GM21367 (cell line): ENCODE measurements around the gene LMX1B.
"Not testable (repeated sequence)": the region's sequence is repeated elsewhere in the genome, so short reads cannot be mapped to it uniquely, and the experiment has no call there.

Source experiments
- ATAC-seq: cut with Tn5 transposase; IDR thresholded peaks from one replicate; pipeline ENCODE4 v1.9.1; 2021; ENCODE audit not compliant: unreplicated experiment

The LMX1B gene

DNA sequence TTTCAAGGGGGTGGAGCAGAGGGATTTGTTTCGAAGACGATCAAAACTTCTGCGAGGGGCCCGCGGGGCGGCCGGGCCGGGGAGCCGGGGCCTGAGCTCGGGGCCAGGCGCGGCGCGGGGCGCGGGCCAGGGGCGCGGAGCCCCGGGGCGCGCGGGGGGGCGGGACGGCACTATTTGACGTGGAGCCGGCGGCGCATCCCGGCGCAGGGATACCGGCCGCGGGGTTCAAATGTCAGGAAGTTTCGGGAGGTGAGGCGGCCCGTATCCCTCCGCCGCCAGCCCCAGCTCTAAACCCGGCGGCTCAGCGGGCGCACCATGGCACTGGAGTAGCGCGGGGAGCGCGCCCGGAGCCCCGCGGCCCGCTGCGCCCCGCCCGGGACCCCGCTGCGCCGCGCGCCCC lies at the start of gene LMX1B:
Gene LMX1B (plus strand): TSS at position 278 of the 400 bp plus-strand sequence. CDS start 522 bp downstream, outside the sequence.
- ATAC-seq: no peak

DNA sequence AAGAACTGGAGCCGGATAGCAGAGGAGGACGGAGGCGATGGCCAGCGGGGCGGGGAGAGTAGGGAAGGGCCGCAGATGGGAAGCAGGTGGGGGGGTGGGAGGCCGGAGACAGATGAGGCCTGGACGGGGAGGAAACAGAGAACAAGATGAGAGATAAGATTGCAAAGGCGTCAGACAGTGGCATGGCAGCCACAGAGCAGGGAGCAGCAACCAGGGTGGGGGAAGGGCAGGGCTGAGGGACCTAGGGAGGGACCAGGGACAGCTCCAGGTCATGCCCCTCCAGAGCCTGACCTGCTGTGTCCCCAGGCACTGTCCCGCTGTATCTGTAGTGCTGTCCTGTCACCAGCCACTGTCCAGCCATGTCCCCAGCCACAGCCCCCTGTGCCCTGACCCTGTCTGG lies 49.6 kb upstream of the LMX1B start:
- ATAC-seq: no peak

DNA sequence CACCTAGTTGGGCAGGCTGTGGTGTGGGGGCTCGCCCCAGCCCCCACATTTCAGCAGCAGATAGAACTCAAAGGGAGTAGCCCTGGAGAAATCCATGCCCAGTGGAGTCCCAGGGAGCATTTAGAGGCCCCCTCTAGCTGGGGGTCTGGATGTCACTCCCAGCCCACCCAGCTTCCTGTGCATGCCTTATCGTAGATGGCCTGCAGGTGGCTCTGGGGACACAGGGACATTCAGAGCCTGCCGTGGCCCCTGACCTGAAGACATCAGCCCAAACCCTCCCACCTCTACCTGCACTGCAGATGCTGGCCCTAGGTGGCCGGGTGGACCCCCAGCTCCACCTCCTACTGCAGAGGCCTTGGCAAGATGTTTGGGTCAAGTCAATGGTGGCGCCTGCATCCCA lies 49.0 kb upstream of the LMX1B start:
- no peak for ATAC-seq

DNA sequence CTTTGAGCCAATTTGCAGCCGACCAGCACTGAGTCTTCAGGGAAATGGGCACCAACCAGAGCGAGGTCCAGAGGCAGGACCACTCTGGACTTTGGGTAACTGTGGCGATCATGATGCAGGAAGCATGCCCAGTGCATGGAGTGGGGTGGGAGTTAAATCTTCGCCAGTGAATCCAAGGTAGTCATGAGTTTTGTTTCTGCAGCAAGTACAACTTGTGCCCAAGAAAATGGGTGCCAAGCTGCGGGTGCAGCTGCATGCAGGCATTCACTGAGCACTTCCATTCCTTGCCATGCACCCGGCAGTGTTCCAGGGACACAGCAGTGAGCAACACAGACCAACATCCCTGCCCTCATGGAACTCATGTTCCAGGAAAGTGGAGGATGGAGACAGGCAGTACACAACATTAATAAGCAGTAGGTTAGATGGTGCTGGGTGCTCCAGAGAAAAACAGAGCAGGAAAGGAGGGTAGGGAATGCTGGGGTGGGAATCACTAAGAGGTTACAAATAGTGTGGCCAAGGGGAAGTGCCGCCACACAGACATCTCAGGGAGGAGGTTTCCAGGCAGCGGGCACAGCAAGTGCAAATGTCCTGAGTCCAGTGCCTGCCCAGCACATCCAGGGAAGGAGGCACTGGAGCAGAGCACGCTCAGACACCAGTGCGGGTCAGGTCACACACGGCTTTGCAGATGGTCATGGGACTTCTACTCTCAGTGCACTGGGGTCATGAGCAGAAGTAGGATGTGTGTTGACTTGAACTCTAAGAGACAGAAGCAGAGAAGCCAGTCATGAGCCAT lies 48.2 kb upstream of the LMX1B start:
- ATAC-seq: no peak

GRCh38 chr9:126569036-126569435 lies 44.7 kb upstream of the LMX1B start:
- no peak for ATAC-seq

DNA sequence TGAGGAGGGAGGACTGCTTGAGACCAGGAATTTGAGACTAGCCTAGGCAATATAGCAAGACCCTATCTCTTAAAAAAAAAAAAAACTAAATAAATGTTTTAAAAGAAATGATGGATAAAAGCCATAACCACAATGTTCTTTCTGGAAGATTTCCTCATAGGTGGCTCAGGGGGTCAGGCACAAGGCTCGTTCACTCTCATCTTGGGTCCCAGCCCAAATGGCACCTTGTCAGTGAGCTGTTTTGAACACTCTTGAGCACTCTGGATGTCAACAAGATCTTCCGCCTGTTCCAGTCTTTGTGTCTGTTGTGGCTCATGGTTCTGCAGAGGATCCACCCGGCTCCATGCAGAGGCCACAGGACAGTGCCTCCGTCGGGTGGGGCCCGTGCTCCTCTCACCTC lies 35.7 kb upstream of the LMX1B start:
- no peak for ATAC-seq

- ATAC-seq: not testable (repeated sequence)
Measured at GRCh38 chr9:126580319-126580718, 33.4 kb upstream of the LMX1B start.

- no peak for ATAC-seq
Measured at GRCh38 chr9:126581893-126582292, 31.8 kb upstream of the LMX1B start.

- no peak for ATAC-seq
Measured at GRCh38 chr9:126582427-126582826, 31.3 kb upstream of the LMX1B start.

GRCh38 chr9:126583144-126583760 lies 30.5 kb upstream of the LMX1B start:
- no peak for ATAC-seq

GRCh38 chr9:126584611-126585010 lies 29.1 kb upstream of the LMX1B start:
- no peak for ATAC-seq

GRCh38 chr9:126586236-126586635 lies 27.5 kb upstream of the LMX1B start:
- ATAC-seq: no peak

- ATAC-seq: no peak
Measured at GRCh38 chr9:126587187-126588185, 26.2 kb upstream of the LMX1B start.

GRCh38 chr9:126588491-126589168 lies 25.1 kb upstream of the LMX1B start:
- no peak for ATAC-seq

DNA sequence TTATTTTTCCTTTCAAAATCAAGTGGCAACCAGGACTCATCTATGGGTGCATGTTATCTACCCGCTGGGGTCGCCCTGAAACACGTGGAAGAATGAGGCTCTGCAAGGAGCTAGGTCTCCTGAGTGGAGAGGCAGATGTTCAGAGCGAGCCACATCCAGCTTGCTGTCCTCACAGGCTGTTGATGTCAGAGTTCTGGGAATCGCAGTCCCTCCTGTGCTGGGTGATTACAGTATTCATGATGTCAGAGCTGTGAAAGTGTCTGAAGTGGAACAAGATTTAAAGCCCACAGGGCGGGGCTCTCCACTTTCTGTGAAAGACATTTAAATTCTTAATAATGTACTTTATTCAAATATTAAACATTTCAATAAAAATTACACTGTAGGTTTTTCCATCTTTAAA lies 24.4 kb upstream of the LMX1B start:
- ATAC-seq: no peak

DNA sequence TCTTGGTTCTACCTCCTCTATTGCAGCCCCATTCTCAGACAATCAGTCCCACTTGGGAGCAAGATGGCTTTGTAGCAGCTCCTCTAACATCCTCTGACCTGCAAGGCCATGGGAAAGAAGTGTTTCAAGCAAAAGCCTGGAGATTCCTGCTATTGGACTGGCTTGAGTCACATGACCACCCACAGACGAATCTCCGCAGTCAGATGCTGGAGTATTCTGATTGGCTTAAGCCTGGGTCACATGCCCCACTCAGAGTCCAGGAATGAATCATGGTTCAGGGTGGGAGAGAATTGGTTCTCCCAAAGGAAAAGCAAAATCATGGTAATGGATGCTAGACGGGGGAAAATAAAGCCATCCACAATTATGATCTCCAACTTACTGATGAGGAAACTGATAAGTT lies 22.6 kb upstream of the LMX1B start:
- ATAC-seq: no peak

DNA sequence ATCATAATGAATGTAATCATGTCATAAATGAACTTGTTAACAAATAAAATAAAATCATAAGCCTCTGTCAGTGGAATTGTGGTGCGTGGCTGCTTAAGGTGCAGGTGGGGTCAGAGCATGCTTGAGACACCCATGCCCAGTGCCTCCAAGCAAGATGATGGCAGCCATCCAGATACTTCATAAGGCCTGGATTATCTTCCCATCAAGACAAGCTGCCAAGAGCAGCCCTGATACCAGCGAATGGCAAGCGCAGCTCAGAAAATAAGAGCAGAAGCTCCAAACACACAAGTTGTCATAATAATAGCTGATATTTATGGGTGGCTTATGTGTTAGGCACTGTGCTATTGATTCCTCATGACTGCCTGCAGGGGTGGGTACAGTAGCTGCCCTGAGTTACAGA lies 21.8 kb upstream of the LMX1B start:
- ATAC-seq: no peak

DNA sequence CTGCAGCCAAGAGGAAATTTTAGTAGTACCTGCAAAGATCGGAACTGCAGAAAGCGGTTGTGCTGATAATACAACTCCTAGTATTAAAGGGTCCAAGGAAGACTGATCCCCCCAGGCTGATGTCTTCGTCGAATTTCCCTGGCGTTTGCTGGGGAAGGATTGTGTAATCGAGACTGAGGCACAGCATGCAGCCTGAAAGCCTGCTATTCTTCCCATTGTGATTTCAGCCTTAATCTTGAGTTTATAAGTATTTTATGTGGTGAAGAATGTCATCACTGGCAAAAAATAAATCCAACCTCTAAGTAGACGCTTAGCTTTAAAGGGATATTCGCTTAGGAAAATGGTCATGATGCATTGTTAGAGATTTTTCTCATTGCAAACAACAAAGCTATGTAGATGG lies 21.3 kb upstream of the LMX1B start:
- ATAC-seq: no peak

DNA sequence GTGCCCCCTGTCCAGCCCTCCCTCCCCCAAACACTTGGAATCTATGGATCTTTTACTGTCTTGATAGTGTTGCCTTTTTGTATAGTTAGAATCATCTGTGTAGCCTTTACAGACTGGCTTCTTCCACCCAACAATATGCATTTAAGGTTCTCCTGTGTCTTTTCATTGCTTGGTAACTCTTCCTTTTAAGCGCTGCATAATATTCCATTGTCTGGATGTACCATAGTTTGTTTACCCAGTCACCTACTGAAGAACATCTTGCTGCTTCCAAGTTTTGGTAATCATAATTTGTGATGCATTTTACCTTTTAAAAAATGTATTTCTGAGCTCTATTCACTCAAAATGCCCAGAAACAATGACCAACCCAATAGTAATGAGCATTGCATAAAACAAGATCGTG lies 17.7 kb upstream of the LMX1B start:
- no peak for ATAC-seq

- ATAC-seq: no peak
Measured at GRCh38 chr9:126599047-126599650, 14.6 kb upstream of the LMX1B start.
